OCI-M2 (cell line): ENCODE data around the gene MYOM3.
"Not testable (repeated sequence)": the region's sequence is repeated elsewhere in the genome, so short reads cannot be mapped to it uniquely, and the experiment has no call there.

Experiments
- DNase-seq: peaks from one replicate; lab custom pipeline; 2025; ENCODE audit not compliant: unreplicated experiment; lab: John Stamatoyannopoulos, UW

The MYOM3 gene

DNA sequence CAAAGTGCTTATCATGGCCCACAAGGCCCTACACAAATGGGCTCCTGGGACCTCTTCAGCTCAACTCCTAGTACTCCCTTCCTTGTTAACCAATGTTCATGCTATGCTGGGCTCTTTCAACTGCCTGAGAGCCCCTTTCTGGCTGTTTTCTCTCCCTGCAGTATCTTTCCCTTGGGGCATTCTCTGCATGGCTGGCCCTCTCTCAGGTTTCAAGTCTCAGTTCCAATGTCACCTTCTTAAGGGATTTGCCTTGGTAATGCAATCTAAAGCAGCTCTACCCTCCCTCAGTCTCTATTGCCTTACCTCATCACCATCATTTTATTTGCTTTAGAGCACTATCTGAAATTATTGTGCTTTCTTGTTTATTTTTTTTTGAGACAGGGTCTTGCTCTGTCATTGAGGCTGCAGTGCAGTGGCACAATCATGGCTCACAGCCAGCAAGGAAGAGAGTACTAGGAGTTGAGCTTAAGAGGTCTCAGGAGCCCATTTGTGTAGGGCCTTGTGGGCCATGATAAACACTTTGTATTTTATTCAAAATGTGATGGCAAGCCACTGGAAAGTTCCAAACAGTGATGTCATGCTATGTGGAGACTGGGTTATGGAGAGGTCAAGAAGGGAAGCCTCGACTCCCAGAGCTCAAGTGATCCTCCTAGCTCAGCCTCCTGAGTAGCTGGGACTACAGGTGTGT, 68.4 kb downstream of the MYOM3 start:
- no peak for DNase-seq

- DNase-seq, result no peak
These were observed 69.6 kb downstream of the MYOM3 start for GRCh38 chr1:24042315-24042714.

DNA sequence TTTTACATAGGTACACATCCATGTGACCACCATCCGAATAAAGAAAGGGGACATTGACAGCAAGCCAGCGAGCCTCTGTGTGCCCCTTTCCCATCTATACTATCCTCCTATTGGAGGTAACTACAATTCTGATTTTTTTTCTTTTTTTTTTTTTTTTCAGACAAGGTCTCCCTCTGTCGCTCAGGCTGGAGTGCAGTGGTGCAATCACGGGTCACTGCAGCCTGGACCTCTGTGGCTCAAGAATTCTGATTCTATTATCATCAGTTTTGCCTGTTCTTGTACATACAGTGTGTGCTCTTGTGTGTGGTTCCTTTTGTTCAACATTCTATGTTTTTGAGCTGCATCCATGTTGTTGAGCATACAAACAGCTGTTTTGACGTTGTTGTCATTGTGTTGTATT, 75.8 kb downstream of the MYOM3 start:
- no peak for DNase-seq

DNA sequence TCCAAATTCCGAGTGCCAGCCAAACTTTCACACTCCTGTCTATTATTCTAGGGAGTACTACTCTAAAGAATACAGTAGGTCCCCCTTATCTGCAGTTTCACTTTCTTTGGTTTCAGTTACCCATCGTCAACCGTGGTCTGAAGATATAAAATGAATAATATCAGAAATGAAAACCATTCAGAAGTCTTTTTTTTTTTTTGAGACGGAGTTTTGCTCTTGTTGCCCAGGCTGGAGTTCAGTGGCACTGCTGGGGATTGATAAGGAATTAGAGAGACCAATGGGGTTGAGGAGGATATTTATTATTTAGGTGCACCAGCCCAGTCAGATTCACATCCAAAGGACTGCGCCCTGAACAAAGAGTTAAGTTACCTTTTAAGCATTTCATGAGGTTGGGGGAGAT, 79.0 kb downstream of the MYOM3 start:
- no peak for DNase-seq

DNA sequence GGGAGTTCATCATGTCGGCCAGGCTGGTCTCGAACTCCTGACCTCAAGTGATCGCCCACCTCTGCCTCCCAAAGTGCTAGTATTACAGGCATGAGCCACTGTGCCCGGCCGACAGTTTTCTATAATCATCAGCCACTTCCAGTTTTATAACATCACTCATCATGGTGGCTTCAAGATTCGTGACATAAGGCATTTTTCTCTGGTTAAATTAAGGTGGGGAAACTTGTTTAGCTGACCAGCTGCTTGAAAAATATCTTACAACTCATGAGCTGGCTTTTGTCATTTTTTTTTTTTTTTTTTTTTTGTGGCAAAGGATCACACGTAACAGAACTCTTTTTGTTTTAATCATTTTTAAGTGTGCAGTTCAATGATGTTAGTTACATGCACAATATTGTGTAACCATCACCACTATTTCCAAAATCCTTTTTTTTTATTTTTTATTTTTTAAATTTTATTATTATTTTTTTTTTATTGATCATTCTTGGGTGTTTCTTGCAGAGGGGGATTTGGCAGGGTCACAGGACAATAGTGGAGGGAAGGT, 80.9 kb downstream of the MYOM3 start:
- DNase-seq, result not testable (repeated sequence)

DNA sequence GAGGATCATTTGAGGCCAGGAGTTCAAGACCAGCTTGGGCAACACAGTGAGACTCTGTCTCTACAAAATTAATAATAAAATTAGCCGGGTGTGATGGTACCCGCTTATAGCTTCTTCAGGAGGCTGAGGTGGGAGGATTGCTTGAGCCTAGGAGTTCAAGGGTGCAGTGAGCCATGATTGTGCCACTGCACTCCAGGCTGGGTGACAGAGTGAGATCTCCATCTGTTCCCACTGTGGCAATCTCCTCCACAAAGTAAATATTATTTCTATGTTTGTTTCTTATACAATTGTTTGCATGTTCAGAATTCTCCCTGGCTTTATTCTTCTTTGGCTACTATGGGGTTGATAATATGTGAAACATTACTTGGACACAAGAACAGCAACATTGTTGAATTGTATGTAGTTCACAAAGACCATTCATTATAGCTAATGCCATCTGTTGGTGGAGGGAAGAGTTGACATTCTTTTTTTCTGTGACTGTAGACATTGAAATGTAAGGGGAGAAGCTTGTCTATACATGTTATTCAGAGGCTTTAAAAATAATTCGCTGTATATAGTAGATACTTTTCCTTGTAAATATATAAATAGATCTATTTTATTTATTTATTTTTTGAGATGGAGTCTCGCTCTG, 84.0 kb downstream of the MYOM3 start:
- no peak for DNase-seq

GRCh38 chr1:24022581-24023361, 89.2 kb downstream of the MYOM3 start:
- DNase-seq, result no peak

GRCh38 chr1:24021403-24022266, 90.3 kb downstream of the MYOM3 start:
- no peak for DNase-seq

DNA sequence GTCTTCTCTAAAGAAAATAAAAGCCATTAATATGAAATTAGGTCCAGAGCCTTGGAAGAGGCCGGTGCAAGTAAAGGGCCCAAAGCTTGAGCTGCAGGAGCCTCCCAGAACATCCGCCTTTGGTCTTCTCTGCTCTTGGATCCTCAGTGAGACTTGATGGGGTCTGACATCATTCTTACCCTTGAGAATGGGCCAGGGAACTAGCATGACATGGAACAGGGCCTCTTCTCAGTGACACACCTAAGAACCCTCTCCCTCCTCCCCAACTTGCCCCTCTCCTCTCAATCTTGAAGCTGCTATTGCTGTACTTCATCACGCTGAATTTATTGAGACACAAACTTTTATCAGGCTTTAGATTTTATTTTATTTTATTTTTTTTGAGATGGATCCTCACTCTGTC, 91.5 kb downstream of the MYOM3 start:
- no peak for DNase-seq

DNA sequence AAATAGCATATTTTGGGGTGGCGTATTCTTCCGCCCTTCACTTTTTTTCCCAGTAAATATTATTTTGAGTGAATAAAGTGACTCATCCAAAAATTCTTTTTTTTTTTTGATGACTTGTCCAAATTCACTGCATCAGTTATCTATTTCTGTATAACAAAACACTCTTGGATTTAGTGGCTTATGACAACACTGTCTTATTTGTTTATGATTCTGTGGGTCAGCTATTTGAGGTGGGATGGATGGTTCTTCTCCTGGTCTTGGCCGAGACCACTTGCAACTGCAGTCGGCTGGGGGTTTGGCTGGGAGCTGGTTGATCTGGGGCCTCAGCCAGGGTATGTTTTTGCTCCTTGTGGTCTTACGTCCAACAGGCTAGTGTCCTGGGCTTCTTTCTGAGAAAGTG, 91.9 kb downstream of the MYOM3 start:
- no peak for DNase-seq

- no peak for DNase-seq
These were observed 93.0 kb downstream of the MYOM3 start for GRCh38 chr1:24018611-24019580.

GRCh38 chr1:24015221-24016210, 96.4 kb downstream of the MYOM3 start:
- no peak for DNase-seq

GRCh38 chr1:24012878-24013277, 99.1 kb downstream of the MYOM3 start:
- DNase-seq, result not testable (repeated sequence)

- no peak for DNase-seq
These were observed 101.3 kb downstream of the MYOM3 start for GRCh38 chr1:24010650-24011049.

GRCh38 chr1:24009406-24009805, 102.5 kb downstream of the MYOM3 start:
- no peak for DNase-seq

GRCh38 chr1:24008574-24009184, 103.3 kb downstream of the MYOM3 start:
- DNase-seq, result not testable (repeated sequence)

DNA sequence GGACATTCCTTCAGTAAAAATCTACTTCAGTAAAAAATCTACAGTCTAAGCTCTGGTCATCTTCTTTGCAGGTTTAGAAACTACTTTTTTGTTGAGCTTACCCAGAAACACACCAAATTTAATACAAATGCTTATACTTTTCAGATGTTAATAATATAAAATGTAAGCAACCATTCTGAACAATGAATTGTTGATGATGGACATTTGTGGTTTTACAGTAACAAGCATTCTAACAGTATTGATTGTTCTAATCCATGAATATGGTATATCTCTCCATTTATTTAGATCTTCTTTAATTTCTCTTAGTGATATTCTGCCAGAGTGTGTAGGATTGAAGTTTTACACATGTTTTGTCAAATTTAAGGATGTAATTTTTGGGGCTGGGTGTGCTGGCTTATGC, 104.9 kb downstream of the MYOM3 start:
- DNase-seq, result no peak
